GM12873 (cell line): ENCODE measurements around the gene IL4R.

ENCODE experiments used
- TF ChIP-seq, protein P1 (sequence below): IDR thresholded peaks from 2 replicates; pipeline ENCODE4 v1.5.1; 2012; ENCODE audit warnings: low read depth, mild to moderate bottlenecking, moderate library complexity, low read length, control low read depth; ENCODE audit not compliant: insufficient read depth; ENCODE audit errors: missing control alignments

The IL4R gene

DNA sequence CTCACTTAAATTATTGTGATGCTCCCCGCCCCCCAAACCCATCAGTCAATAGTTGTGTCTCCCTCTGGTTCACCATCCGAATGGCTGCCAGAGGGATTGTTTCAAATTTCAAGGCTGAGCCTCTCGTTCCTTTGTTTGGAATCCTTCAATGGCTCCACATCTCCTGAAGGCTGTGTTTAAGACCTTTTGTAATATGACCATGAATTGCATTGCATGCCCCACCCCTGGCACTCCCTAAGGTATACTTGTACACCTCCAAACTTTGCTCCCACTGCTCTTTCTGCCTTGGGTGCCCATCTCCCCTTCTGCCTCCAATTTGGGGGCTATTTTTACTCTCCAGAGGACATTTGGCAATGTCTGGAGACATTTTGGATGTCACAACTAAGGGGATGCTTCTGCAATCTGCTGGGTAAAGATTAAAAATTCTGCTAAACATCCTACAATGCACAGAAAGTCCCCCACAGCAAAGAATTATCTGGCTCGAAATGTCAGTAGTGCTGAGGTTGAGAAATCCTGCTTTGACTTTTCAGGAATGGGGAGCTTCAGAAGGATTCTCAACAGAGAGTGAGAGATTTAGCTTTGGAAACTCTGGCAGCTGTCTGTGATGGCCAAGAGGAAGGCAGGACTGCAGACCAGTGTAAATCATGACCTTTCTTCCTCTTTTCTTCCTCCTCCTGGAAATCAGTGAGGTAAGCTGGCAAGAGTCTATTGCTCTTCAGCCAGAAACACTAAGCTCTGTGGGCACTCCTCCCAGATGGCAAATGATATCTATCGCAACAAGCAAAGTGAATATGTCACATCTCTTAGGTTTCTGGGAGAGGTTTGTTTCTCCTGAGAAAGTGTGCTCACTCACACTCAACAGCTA, 8.7 kb upstream of the IL4R start:
- TF ChIP-seq, protein P1, sequence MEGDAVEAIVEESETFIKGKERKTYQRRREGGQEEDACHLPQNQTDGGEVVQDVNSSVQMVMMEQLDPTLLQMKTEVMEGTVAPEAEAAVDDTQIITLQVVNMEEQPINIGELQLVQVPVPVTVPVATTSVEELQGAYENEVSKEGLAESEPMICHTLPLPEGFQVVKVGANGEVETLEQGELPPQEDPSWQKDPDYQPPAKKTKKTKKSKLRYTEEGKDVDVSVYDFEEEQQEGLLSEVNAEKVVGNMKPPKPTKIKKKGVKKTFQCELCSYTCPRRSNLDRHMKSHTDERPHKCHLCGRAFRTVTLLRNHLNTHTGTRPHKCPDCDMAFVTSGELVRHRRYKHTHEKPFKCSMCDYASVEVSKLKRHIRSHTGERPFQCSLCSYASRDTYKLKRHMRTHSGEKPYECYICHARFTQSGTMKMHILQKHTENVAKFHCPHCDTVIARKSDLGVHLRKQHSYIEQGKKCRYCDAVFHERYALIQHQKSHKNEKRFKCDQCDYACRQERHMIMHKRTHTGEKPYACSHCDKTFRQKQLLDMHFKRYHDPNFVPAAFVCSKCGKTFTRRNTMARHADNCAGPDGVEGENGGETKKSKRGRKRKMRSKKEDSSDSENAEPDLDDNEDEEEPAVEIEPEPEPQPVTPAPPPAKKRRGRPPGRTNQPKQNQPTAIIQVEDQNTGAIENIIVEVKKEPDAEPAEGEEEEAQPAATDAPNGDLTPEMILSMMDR = no peak

DNA sequence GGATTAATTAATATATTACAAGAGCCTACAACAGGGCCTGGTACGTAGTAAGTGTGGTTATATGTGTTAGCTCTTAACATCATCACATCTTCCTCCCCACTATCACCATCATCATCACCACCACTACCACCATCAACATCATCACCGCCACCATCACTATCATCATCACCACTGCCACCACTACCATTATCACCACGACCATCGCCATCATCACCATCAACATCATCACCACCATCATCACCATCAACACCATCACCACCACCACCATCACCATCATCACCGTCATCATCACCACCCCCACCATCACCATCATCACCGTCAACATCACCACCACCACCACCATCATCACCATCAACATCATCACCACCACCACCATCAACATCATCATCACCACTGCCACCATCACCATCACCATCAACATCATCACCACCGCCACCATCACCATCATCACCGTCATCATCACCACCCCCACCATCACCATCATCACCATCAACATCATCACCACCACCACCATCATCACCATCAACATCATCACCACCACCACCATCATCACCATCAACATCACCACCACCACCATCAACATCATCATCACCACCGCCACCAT, 7.8 kb upstream of the IL4R start:
- TF ChIP-seq, protein P1 = no peak

DNA sequence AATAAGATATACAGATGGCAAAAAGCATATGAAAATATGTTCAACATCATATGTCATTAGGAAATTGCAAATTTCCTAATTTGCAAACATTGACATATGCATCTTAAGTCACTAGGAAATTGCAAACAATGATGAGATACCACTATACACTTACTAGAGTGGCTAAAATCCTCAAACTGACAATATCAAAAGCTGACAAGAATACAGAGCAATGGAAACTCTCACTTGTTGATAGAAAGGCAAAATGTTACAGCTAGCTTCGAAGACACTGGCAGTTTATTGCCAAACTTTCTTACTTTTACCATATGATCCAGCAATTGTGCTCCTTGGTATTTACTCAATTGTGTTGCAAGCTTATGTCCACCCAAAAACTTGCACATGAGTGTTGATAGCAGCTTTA, 5.0 kb upstream of the IL4R start:
- TF ChIP-seq, protein P1 = no peak

DNA sequence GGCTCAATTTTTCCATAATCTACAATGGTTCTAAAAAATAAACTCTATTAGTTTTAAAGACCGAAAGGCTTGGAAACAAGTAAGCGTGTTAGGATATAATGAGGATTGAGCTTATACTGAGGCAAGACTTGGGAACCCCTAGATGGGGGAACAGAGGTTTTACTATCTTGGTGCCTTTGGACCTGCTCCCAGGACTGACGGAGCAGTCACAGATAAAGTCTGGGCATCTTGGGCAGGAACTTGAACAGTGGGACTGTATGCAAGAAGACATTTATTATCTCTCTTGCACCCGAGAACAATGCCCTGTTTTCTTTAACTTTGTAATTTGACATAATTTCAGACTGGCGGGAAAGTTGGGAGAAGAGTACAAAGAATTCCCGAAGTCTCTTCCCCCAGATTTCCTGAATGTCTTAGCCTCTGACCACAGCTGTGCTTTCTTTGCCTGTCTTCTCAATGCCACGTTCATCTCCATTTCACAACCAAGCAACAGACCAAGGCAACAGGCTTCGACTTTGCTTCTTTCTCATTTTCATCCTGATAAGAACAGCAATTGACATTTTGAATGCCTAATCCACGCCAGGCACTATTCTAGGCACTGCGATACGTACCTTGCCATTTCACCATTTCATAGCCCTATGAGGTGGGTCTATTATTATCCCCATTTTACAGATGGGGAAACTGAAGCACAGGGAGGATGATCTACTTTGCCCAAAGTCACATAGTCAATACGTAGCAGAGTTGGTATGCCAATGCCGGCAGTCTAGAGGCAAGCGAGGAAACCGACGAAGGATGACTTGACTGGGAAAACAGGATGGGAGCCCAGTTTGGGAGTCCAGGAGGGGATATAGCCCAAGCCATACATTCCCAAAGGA, 3.0 kb upstream of the IL4R start:
- TF ChIP-seq, protein P1 = no peak

DNA sequence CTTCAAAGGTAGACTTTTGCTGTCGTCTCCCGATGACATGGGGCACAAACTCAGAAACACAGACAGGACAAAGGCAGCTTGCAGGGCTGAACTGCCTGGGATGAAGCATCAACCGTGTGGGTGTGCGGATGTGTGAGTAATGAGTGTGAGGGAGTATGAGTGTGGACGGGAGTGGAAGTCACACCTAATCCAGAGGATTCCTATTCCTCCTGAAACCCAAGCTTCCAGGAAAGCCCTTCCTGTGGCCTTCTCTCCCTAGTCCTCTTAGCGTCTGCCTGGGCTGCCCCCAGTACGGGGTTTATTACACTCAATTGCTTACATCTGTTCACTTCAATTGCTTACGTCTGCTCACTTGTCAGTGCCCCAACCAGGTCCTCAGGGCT, 2.3 kb upstream of the IL4R start:
- TF ChIP-seq, protein P1 = no peak

DNA sequence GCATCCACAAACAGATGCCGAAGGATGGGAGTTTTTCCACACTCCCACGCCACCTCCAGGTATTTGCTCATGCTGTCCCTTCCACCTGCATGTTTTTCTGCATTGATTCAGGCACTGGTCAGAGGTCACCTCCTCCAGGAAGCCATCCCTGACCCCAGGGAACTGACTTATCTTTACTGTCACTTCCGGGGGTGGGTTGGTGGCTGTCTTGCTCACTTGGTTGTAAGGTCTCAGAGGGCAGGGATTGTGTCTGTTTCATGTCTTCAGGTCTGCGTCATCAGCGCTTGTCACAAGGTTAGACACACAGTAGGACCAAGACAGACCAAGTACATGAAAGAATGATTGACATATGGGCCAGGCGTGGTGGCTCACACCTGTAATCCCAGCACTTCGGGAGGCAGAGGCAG, 1.9 kb upstream of the IL4R start:
- TF ChIP-seq, protein P1 = no peak
